ENCODE data around the gene PDZK1. TPM values are rescaled to one million over a fixed set of nuclear protein-coding genes. Genes with fewer than 3 reads are reported as not detected.
"Not testable (repeated sequence)": the region's sequence is repeated elsewhere in the genome, so short reads cannot be mapped to it uniquely, and the experiment has no call there.

The PDZK1 gene
- total RNA-seq, 1 donor from 2014 or later = 0.27 TPM

- intact Hi-C loops (cut with micrococcal nuclease) = no loop called here
Observed at GRCh38 chr1:145710291-145711027, 3.3 kb upstream of the PDZK1 start.

DNA sequence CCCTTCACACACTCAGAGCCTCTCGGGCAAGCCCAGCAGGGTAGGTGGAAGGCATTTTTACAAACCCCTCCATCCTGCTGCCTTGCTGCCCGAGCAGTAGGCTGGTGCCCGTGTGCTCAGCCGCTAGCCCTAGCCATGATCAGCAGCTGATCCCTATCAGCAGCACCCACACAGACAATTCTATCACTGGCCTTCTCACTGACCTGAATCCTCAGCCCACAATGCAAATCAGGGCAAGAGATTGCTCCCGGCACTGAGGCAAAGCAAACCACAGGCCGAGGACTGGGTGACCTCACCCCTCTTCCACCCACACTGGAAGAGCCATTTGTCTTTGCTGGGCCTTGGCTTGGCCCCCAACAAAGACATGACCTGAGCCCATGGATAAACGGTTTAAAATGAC, 895 bp upstream of the PDZK1 start:
- intact Hi-C loops (cut with micrococcal nuclease) = no loop called here

DNA sequence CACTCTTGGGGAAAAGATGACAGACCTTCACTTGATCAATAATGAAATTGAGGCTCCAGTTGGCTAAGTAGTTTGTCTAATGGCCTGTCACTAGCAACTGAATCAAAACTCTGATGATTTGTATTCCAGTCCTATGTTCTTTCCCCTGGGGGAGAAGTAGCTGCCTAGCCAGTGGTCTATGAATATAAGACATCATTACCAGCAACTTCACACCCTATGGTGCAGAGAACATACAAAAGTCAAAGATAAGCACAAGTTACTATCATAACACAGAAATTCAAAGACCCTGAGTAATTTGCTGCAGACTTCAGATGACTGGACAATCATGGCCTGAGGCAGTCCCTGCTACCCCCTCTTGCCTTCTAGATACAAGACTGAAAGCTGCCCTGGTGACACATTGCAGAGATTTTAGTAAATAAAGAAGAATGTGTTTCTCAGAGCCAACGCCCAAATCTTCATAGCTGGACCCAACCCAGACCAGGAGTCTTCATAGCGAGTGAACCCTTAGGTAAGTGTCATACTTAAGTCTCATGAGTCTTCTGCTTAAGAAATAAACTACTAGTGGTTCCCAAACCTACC, 993 bp downstream of the PDZK1 start:
- intact Hi-C loops (cut with micrococcal nuclease) = no loop called here

DNA sequence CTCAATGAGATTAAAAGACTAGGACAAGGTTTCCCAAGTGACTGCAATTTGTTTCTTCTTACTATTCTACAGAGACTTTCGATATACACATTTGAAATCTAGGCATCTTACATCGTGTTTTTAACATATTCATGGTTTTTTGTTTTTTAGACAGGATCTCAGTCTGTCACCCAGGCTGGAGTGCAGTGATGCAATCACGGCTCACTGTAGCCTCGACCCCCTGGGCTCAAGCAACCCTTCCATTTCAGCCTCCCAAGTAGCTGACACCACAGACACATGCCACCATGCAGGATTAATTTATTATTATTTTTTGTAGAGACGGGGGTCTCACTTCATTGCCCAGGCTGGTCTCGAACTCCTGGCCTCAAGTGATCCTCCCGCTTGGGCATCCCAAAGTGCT, 1.5 kb downstream of the PDZK1 start:
- intact Hi-C loops (cut with micrococcal nuclease) = no loop called here

DNA sequence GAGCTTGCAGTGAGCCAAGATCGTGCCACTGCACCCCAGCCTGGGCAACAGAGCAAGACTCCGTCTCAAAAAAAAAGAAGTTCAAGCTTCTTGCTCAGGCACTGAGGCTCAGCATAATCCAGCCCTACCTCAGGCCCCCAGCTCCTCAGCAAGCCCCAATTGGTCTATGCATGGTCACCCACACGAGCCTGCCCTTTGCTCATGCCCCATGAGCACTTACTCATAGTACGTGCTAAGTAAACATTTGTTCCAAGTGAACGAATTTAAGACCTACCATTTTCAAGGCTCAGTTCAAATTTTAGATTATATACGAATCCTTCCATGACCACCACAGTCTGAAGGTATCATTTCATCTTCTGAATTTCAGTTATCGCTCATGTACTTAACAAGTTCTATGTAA, 4.3 kb downstream of the PDZK1 start:
- intact Hi-C loops (cut with micrococcal nuclease) = no loop called here

DNA sequence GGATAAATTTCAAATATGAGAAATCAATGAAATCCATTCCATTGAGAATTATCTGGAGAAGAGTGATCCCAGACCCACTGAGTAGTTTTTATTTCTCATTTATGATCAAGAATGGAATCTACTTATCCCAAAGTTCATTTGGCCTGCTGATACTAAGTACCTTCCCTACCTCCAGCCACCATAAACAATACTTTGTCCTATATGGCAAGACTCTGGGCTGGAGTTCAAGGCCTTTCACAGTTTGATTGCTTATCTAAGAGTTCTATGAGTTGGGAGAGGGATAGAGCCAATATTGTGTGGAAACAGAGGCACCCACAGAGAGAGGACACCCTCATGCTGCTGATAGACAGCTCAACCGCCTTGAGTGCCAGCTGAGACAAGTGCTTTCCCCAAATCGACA, 5.1 kb downstream of the PDZK1 start:
- intact Hi-C loops (cut with micrococcal nuclease) = no loop called here

DNA sequence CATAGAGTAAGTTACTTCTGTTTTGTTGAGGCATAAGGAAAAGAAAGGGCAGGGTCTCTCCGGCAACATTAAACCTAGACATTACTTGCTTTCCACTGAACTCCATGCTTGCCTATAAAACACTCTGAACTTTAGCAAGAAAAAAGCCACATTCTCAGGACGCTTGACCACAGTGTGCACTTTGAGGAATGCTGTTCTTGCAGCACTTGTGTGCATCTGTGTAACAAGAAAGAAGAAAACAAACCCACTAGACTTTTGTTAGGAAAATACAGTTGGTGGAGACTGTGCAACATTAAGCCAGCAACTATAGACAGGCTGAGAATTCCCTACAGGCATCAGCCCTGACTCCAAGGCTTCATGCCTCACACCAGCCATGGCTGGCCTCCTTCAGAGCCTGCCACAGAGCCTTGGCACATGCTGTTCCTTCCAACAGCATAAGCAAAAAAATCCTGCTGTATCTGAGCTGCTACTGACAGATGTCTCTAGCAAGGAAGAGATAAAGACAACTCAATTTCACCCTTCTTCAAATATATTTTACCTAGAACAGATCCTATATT, 5.8 kb downstream of the PDZK1 start:
- intact Hi-C loops (cut with micrococcal nuclease) = no loop called here

GRCh38 chr1:145696630-145696960, 10.6 kb downstream of the PDZK1 start:
- intact Hi-C loops (cut with micrococcal nuclease) = no loop called here

DNA sequence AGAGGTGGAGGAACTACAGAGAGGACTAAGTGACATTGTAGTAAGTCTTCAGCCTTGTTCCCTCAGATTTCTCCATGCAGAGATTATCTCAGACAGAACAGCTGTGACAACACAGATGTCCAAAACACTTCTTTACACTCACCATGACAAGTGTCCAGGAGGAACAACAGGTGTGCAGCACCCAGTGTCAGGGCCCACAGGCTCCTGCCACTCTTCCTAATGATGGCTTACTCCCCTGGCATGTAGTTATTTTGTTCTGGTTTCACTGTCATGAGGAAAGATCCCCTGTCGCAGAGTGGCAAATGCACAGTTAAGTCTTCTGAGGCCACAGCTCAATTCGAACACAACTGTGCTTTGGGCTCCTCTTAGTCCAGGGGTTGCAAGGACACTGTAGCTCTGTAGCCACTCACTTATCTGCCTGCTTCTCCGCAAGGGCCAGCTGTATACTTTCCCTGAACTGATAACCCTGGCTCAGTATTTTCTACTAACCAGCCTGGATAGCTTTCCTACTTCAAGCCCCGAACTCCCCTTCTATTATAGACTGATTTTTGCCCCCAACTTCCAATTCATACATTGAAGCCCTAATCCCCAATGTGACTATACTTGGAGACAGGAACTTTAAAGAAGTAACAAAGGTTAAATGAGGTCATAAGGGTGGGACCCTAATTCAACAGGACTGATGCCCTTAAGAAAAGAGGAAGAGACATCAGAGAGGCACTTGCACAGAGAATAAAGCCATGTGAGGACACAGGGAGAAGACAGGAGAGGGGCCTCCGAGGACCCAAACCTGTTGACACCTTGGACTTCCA, 11.1 kb downstream of the PDZK1 start:
- intact Hi-C loops (cut with micrococcal nuclease) = no loop called here

DNA sequence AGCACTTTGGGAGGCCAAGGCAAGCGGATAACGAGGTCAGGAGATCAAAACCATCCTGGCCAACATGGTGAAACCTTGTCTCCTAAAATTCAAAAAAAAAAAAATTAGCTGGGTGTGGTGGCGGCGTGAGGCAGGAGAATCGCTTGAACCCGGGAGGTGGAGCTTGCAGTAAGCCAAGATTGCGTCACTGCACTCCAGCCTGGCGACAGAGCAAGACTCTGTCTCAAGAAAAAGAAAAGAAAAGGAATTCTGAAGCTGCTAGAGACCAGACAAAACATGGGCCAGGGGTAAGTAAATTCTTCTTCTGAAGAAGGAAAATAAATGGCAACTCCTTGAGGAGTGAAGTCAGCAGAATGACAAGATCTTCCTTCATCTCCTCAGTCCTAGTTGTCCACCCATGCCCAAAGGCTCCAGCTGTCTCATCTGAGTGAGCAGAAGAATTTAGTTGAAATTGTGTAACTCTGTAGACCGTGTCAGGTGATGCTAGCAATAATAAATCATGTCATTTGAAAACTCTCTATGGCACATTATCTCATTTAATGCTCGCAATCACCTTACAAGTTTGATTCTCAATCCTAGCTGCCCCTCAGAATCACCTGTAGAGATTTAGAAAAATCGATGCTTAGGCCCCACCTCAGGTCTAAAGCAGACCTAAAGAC, 14.3 kb downstream of the PDZK1 start:
- intact Hi-C loops (cut with micrococcal nuclease) = no loop called here

- intact Hi-C loops (cut with micrococcal nuclease) = no loop called here
Observed at GRCh38 chr1:145690587-145691558, 16.3 kb downstream of the PDZK1 start.

- intact Hi-C loops (cut with micrococcal nuclease) = no loop called here
Observed at GRCh38 chr1:145689922-145690321, 17.2 kb downstream of the PDZK1 start.

- intact Hi-C loops (cut with micrococcal nuclease) = no loop called here
Observed at GRCh38 chr1:145688924-145689323, 18.2 kb downstream of the PDZK1 start.

DNA sequence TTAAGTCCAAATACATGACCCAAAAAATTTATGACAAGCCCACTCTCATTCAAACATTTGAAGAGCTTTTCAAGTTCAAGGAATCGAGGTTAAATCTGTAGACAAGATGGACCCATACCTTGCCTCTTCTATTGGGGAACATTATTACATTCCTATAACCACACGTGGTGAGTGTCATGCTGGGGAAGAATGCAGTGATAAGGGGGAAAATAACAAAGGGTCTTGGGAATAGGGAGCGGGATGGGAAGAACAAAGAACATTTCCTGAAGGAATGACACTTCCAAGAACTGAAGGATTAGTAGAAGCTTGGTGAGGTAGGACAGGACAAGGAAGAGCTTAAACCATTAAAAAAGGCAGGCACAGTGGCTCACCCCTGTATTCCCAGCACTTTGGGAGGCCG, 18.8 kb downstream of the PDZK1 start:
- intact Hi-C loops (cut with micrococcal nuclease) = no loop called here

DNA sequence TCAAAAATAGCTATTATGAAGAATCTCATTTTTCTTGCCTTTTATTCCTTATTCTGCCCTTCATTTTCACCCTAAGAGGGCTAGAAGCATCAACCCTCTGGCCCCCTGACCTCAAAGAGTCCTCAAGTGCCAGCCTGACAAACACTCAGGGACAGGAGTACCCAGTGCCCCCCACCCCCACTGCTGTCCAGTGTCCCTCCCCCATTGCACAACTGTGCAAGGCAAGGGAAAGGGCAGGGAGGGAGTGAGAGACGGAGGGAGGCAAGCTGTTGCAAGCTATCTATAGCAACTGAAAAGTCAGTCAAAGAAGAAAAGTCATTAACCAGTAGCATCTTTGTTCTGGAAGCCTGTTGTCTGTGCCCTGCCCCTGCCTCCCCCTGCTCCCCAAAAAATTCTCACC, 21.1 kb downstream of the PDZK1 start:
- intact Hi-C loops (cut with micrococcal nuclease) = not testable (repeated sequence)

DNA sequence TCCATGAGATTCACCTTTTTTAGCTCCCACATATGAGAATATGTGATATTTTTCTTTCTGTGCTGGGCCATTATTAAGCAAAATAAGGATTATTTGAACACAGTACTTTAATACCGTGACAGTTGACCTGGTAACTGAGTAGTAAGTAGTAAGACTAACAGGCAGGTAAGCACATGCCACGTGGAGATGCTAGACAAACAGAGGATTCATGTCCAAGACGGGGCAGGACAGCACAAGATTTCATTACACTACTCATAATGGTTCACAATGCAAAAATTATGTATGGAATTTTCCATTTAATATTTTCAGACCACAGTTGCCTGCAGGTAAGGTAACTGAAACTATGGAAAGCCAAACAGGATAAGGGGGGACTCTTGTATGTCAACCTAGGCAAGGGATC, 22.3 kb downstream of the PDZK1 start:
- intact Hi-C loops (cut with micrococcal nuclease) = not testable (repeated sequence)

- intact Hi-C loops (cut with micrococcal nuclease) = not testable (repeated sequence)
Observed at GRCh38 chr1:145673217-145673616, 34.0 kb downstream of the PDZK1 start.

DNA sequence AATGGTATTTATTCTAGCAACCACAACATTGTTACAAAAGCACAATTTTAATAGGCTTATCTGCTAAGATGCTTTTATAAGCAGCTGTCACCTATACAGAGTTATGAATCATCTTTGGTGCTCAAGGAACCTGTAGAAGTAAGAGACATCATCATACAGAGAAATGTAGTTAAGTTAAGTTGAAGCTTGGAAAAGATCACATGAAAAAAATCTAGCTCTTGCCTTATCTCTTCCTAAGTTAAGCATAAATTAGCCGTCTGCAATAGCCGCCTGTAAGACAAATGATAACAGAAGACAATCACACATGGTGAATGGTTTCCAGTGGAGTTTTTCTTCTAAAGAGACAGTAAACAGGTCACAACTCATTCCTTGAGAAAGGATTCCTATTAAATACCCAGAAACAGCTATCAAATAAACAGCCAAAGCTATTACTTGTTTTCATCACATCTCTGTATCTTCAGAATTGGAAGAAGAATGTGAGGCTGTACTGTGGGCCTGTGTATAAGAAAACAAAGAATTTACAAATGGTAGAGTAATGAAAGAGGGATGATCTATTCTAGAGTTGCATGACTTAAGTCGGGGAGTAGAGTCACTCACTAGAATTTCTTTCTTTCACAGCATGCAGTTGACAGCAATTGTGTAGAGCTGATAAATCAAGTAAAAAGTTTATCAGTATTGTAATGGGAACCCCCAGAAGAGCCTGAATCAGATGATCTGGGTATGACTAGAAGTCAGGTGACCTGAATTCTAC, 36.0 kb downstream of the PDZK1 start:
- intact Hi-C loops (cut with micrococcal nuclease) = not testable (repeated sequence)

- intact Hi-C loops (cut with micrococcal nuclease) = not testable (repeated sequence)
Observed at GRCh38 chr1:145665015-145665414, 42.2 kb downstream of the PDZK1 start.

DNA sequence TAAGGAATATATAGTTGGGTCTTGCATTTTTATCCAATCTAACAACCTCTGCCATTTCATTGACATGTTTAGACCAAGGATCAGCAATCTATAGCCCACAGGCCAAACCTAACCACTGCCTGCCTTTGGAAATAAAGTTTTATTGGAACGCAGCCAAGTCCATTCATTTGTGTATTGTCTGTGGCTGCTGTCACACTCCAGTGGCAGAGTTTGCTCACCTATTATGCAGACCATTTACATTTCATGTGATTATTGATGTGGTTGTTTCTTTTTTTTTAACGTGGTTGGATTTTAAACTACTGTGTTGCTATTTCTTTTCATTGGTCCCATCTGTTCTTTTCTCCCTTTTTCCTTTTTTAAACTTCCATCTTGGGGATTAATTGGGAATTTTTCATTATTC, 44.7 kb downstream of the PDZK1 start:
- intact Hi-C loops (cut with micrococcal nuclease) = not testable (repeated sequence)
